GM12878 (cell line): ENCODE data around the gene ZC3H12D. TPM values are rescaled to one million over a fixed set of nuclear protein-coding genes. Genes with fewer than 3 reads are reported as not detected.

Source experiments
- ATAC-seq: fragments of 200-7000 bp; cut with Tn5 transposase; 3 replicates; pipeline ENCODE4 v1.9.1; 2020; ENCODE audit warnings: mild to moderate bottlenecking, moderate library complexity
- BruUV-seq: library from RNA; stranded (reverse); fragments of 400-500 nt; replicated peaks from 2 replicates; lab custom pipeline; 2021; lab: Mats Ljungman, UMichigan
- CTCF ChIA-PET: fragments of 300-600 bp; sonication (Branson Sonifier 250); formaldehyde crosslinking; extraction: SDS; loops from one replicate; lab custom pipeline; 2021; ENCODE audit warnings: inconsistent platforms; lab: Yijun Ruan, JAX
- POLR2A ChIA-PET: fragments of 350-600 bp; formaldehyde crosslinking; extraction: SDS; loops from one replicate; lab custom pipeline; 2021; ENCODE audit warnings: inconsistent platforms; lab: Charles Lee
- RAD21 ChIA-PET: fragments of 300-600 bp; sonication (Branson Sonifier 250); formaldehyde crosslinking; loops from one replicate; lab custom pipeline; 2023; ENCODE audit warnings: antibody characterized with exemption; ENCODE audit not compliant: unreplicated experiment; lab: Charles Lee
- SMC1A ChIA-PET: fragments of 300-600 bp; sonication (Branson Sonifier 250); formaldehyde crosslinking; loops from one replicate; lab custom pipeline; 2023; ENCODE audit not compliant: unreplicated experiment, uncharacterized antibody; lab: Charles Lee
- DNase-seq: peaks from one replicate; pipeline ENCODE4 v3.0.0-alpha.2; 2011; ENCODE audit warnings: low read depth, low spot score
- FAIRE-seq: peaks from 3 replicates; lab custom pipeline; 2011; peaks lifted over from hg19 to GRCh38; lab: Jason Lieb, UNC
- H2AFZ ChIP-seq: 2 replicates; pipeline ENCODE4 v1.6.0; 2011; ENCODE audit warnings: low read depth, low read length, control low read depth; ENCODE audit not compliant: control insufficient read depth
- H3K27ac ChIP-seq: 2 replicates; pipeline ENCODE4 v1.5.1; 2011; ENCODE audit warnings: control low read depth; ENCODE audit not compliant: control insufficient read depth, insufficient read depth
- H3K27me3 ChIP-seq, 2 experiments: replicated peaks in 1 of 2; 2 replicates each; pipeline versions ENCODE4 v1.6.0 to v1.6.1; 2011; ENCODE audit warnings: low read length in 1 of 2; ENCODE audit not compliant: control insufficient read depth in 2 of 2, insufficient read depth in 2 of 2
- H3K36me3 ChIP-seq, 2 experiments: 2 replicates each; pipeline ENCODE4 v1.5.1; 2011; ENCODE audit warnings: low read length in 1 of 2; ENCODE audit not compliant: control insufficient read depth in 2 of 2, insufficient read depth in 2 of 2
- H3K4me1 ChIP-seq: 2 replicates; pipeline ENCODE4 v1.6.1; 2011; ENCODE audit warnings: mild to moderate bottlenecking, low read length, moderate library complexity, mixed read lengths; ENCODE audit not compliant: control insufficient read depth, insufficient read depth
- H3K4me2 ChIP-seq: 2 replicates; pipeline ENCODE4 v1.6.0; 2011; ENCODE audit warnings: control low read depth; ENCODE audit not compliant: control insufficient read depth, insufficient read depth
- H3K4me3 ChIP-seq: fragments of 200-600 bp; sonication (generic); 2 replicates; pipeline ENCODE4 v1.5.1; 2016
- H3K79me2 ChIP-seq: 2 replicates; pipeline ENCODE4 v1.6.0; 2011; ENCODE audit warnings: low read length; ENCODE audit not compliant: control insufficient read depth, insufficient read depth
- H3K9ac ChIP-seq: 2 replicates; pipeline ENCODE4 v1.8.0; 2011; ENCODE audit warnings: low read length, control low read depth, mixed read lengths; ENCODE audit not compliant: control insufficient read depth, insufficient read depth
- H3K9me3 ChIP-seq: replicated peaks from 3 replicates; pipeline ENCODE4 v1.5.1; 2011; ENCODE audit warnings: mild to moderate bottlenecking, low read length; ENCODE audit not compliant: control insufficient read depth, insufficient read depth
- H4K20me1 ChIP-seq: 2 replicates; pipeline ENCODE4 v1.6.0; 2011; ENCODE audit not compliant: control insufficient read depth, insufficient read depth
- EED ChIP-seq: sonication (generic); IDR thresholded peaks from 2 replicates; pipeline ENCODE4 v1.6.1; 2016; ENCODE audit warnings: antibody characterized with exemption, low read depth
- ETV6 ChIP-seq, 2 experiments: fragments of 450-650 bp in 1 of 2; IDR thresholded peaks in 1 of 2; conservative IDR thresholded peaks in 1 of 2; 2 replicates each; pipeline ENCODE4 v1.6.1; 2014; ENCODE audit warnings: antibody characterized with exemption in 1 of 2, borderline replicate concordance in 1 of 2, low read depth in 1 of 2, mild to moderate bottlenecking in 1 of 2, moderate library complexity in 1 of 2
- HDGF ChIP-seq: fragments of 450-650 bp; IDR thresholded peaks from 2 replicates; pipeline ENCODE4 v1.6.1; 2016; ENCODE audit warnings: antibody characterized with exemption
- RELA ChIP-seq: fragments of 450-650 bp; IDR thresholded peaks from 2 replicates; pipeline ENCODE4 v1.8.0; 2014; ENCODE audit warnings: borderline replicate concordance; ENCODE audit not compliant: partially characterized antibody
- SMC3 ChIP-seq: IDR thresholded peaks from 2 replicates; pipeline ENCODE4 v1.6.1; 2011; ENCODE audit warnings: low read length, improper control_type of control experiment, borderline replicate concordance
- WGBS: methylation state at CpG from one replicate; pipeline ENCODE4 v1.1.6; 2016; ENCODE audit warnings: low lambda C conversion rate; ENCODE audit not compliant: insufficient replicate concordance, insufficient coverage; ENCODE audit errors: missing lambda C conversion rate; 5-methylcytosine and 5-hydroxymethylcytosine counted together
- in situ Hi-C: fragments of 300-500 bp; cut with MboI; formaldehyde crosslinking; loops from 9 replicates; pipeline ENCODE4 v1.14.3; 2018; ENCODE audit warnings: mixed read lengths
- intact Hi-C: fragments of 100-400 bp; cut with micrococcal nuclease; formaldehyde crosslinking; loops from one replicate; pipeline ENCODE4 v1.14.2; 2022; ENCODE audit not compliant: unreplicated experiment
- polyA plus RNA-seq, 11 experiments: library from polyadenylated mRNA; depleted of rRNA in 4 of 11; unstranded in 6 of 11; stranded (reverse) in 5 of 11; fragments of >200 nt; fragmentation: Nextera tagmentation in 4 of 11; fragmentation: Illumina TruSeq in 1 of 11; extraction: Ambion mirVana in 4 of 11; extraction: Trizol in 1 of 11; gene quantifications; 1 replicate in 1 of 11; 2 replicates in 10 of 11; pipeline versions ENCODE4 v1.2.1 to v1.2.3, GENCODE V29; 2011 to 2016; ENCODE audit warnings: inconsistent platforms in 2 of 11, missing spikeins in 2 of 11, low read depth in 1 of 11
- total RNA-seq, 4 experiments: library from RNA; depleted of rRNA in 3 of 4; stranded (reverse); fragments of >200 nt in 3 of 4; fragmentation: Illumina TruSeq in 1 of 4; extraction: Trizol in 1 of 4; gene quantifications; 2 replicates each; pipeline versions ENCODE4 v1.2.1 to v1.2.3, GENCODE V29; 2013 to 2021
- TF ChIP-seq, protein P1 (sequence below): IDR thresholded peaks from 2 replicates; pipeline ENCODE4 v1.6.1; 2011; ENCODE audit warnings: low read depth, low read length, improper control_type of control experiment, borderline replicate concordance
- TF ChIP-seq, protein P2 (sequence below): fragments of 450-650 bp; IDR thresholded peaks from 2 replicates; pipeline ENCODE4 v1.6.1; 2016; ENCODE audit warnings: mild to moderate bottlenecking, moderate library complexity, borderline replicate concordance

ZC3H12D gene
- total and polyA plus RNA-seq, 10 of the 15 experiments (the other 5 are each of a cell fraction or from before 2014, with no cell fraction given): 1.4 to 29.7 (median 8.8) TPM

- TF ChIP-seq SMC3 (no peak), ETV6 (conservative IDR thresholded peaks at IDR 0.05 in 1 of 2, IDR thresholded peaks at IDR 0.05 in 1 of 2; ENCODE audit: borderline replicate concordance in 1 of 2, low read depth in 1 of 2) (no peak), EED (no peak), HDGF (no peak)
- TF ChIP-seq, protein P1, sequence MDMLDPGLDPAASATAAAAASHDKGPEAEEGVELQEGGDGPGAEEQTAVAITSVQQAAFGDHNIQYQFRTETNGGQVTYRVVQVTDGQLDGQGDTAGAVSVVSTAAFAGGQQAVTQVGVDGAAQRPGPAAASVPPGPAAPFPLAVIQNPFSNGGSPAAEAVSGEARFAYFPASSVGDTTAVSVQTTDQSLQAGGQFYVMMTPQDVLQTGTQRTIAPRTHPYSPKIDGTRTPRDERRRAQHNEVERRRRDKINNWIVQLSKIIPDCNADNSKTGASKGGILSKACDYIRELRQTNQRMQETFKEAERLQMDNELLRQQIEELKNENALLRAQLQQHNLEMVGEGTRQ: no peak
These were observed 75.2 kb downstream of the ZC3H12D start (continued) for GRCh38 chr6:149409617-149410016.

DNA sequence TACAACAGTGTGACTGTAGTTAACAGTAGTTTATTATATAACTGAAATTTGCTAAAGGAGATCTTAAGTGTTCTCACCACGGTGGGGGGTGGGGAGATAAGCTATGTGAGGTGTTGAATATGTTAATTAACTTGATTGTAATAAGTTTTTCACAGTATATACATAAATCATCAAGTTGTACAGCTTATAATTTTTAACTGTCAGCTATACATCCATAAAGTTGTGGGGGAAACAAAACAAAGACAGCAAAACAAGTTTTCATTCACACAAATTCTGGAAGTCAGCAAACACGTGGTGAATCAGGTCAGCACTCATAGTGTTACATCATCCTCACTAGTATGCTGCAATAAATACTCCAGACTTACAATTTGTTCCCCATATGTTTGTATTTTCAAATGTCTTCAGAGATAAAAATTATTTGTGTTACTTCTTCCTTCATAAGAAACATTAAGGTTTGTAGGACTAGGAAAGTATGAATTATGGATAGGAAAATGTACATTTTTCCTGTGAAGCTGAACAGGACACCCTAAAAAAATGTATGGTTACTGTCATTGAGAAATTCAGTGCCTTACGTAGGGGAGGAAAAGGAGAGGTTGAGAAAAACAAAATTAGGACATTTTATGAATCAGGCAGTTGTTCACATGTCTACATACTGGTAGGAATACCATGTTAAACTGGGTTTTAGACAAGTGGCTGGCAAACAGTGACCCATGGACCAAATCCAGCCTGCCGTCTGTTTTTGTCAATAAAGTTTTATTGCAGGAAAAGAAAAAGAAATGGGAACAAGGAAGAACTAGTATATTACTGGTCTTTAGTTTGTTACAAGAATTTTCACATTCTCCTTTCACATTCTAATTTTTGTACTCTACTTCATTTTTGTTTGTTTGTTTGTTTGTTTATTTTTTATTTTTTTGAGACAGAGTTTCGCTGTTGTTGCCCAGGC, 78.7 kb downstream of the ZC3H12D start:
- WGBS: 77% methylated on average over 5 of the region's 5 CpGs
- Histone ChIP-seq H3K4me3 (no peak overlapping the region), H4K20me1 (no peaks in the 10 kb centered on the region), H3K27ac (no peak overlapping the region), H3K27me3 (no peaks in the 10 kb centered on the region), H3K9me3 (no peaks in the 10 kb centered on the region), H2AFZ (no peak overlapping the region), H3K9ac (no peak overlapping the region), H3K79me2 (no peaks in the 10 kb centered on the region), H3K4me2 (no peak overlapping the region), H3K4me1 (no peaks in the 10 kb centered on the region), H3K36me3 (peaks cover 3 to 21% of the 10 kb centered on the region in 2 experiments)
- no TSS peak for BruUV-seq
- in situ Hi-C loops (no loop called here), intact Hi-C loops (no loop called here)
- RAD21 ChIA-PET: interaction anchor here (0.7 to 1.0 kb wide), 2 partner anchors 26 to 340 kb away, joined by 3 to 4 read pairs; no protein-coding TSS in a partner anchor
- FAIRE-seq: no peak
- ATAC-seq: no peak
- no peak for DNase-seq
- CTCF ChIA-PET: interaction anchor here (0.9 to 1.1 kb wide), 2 partner anchors 17 to 218 kb away, joined by 3 read pairs; no protein-coding TSS in a partner anchor
- SMC1A ChIA-PET: interaction anchor here (0.7 to 2.4 kb wide), 6 partner anchors 9 to 216 kb away, joined by 3 to 15 read pairs (median 3); no protein-coding TSS in a partner anchor
- POLR2A ChIA-PET: no interaction called here
- TF ChIP-seq, protein P2, sequence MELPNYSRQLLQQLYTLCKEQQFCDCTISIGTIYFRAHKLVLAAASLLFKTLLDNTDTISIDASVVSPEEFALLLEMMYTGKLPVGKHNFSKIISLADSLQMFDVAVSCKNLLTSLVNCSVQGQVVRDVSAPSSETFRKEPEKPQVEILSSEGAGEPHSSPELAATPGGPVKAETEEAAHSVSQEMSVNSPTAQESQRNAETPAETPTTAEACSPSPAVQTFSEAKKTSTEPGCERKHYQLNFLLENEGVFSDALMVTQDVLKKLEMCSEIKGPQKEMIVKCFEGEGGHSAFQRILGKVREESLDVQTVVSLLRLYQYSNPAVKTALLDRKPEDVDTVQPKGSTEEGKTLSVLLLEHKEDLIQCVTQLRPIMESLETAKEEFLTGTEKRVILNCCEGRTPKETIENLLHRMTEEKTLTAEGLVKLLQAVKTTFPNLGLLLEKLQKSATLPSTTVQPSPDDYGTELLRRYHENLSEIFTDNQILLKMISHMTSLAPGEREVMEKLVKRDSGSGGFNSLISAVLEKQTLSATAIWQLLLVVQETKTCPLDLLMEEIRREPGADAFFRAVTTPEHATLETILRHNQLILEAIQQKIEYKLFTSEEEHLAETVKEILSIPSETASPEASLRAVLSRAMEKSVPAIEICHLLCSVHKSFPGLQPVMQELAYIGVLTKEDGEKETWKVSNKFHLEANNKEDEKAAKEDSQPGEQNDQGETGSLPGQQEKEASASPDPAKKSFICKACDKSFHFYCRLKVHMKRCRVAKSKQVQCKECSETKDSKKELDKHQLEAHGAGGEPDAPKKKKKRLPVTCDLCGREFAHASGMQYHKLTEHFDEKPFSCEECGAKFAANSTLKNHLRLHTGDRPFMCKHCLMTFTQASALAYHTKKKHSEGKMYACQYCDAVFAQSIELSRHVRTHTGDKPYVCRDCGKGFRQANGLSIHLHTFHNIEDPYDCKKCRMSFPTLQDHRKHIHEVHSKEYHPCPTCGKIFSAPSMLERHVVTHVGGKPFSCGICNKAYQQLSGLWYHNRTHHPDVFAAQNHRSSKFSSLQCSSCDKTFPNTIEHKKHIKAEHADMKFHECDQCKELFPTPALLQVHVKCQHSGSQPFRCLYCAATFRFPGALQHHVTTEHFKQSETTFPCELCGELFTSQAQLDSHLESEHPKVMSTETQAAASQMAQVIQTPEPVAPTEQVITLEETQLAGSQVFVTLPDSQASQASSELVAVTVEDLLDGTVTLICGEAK: peak; percentile 80
- TF ChIP-seq RELA: no peak
